HCT116 (cell line): ENCODE data around the gene ATP13A2. TPM values are rescaled to one million over a fixed set of nuclear protein-coding genes. Genes with fewer than 3 reads are reported as not detected.

Experiments
- ATAC-seq: fragments of 200-7000 bp; cut with Tn5 transposase; 2 replicates; pipeline ENCODE4 v1.9.1; 2020; ENCODE audit warnings: mild to moderate bottlenecking, moderate library complexity
- BruUV-seq: library from RNA; stranded (reverse); fragments of 400-500 nt; replicated peaks from 2 replicates; lab custom pipeline; 2021; lab: Mats Ljungman, UMichigan
- CTCF ChIA-PET: fragments of 300-600 bp; sonication (Branson Sonifier 250); formaldehyde crosslinking; loops from one replicate; lab custom pipeline; 2021; ENCODE audit warnings: antibody characterized with exemption; lab: Charles Lee
- POLR2A ChIA-PET: fragments of 300-600, 350-600 bp; sonication (Branson Sonifier 250); formaldehyde crosslinking; loops from one replicate; lab custom pipeline; 2021; ENCODE audit warnings: antibody characterized with exemption; lab: Charles Lee
- RAD21 ChIA-PET, 2 experiments: fragments of 300-600 bp; sonication (Branson Sonifier 250); formaldehyde crosslinking; loops; one replicate each; lab custom pipeline; 2023; ENCODE audit warnings: low total read pairs in 2 of 2; ENCODE audit not compliant: uncharacterized antibody in 2 of 2, unreplicated experiment in 2 of 2, low non-redundant PET in 1 of 2; lab: Charles Lee
- DNase-seq: peaks from one replicate; pipeline ENCODE4 v3.0.0-alpha.2; 2010; ENCODE audit warnings: low read depth, low spot score
- H2AFZ ChIP-seq: fragments of 200-600 bp; shearing (Covaris generic), sonication (generic); 2 replicates; pipeline ENCODE4 v1.6.1; 2017; ENCODE audit warnings: low read depth, mixed run types, mixed read lengths, antibody characterized with exemption, low read length; ENCODE audit not compliant: poor library complexity, severe bottlenecking
- H3K27ac ChIP-seq: 2 replicates; pipeline ENCODE4 v1.5.1; 2012; ENCODE audit warnings: low read depth, low read length
- H3K27me3 ChIP-seq: fragments of 200-600 bp; sonication (generic); 2 replicates; pipeline ENCODE4 v1.6.1; 2016; ENCODE audit warnings: mixed run types, low read length, mixed read lengths; ENCODE audit not compliant: insufficient read depth
- H3K36me3 ChIP-seq, 2 experiments: fragments of 200-500 bp in 1 of 2; fragments of 200-600 bp in 1 of 2; sonication (Bioruptor generic) in 1 of 2; sonication (generic) in 1 of 2; 2 replicates each; pipeline versions ENCODE4 v1.5.1 to v1.6.1; 2014 to 2016; ENCODE audit warnings: low read length in 2 of 2, inconsistent platforms in 1 of 2, mixed read lengths in 1 of 2, mixed run types in 1 of 2; ENCODE audit not compliant: insufficient read depth in 2 of 2, control insufficient read depth in 1 of 2
- H3K4me1 ChIP-seq, 2 experiments: fragments of 200-600 bp in 1 of 2; sonication (generic) in 1 of 2; 2 replicates each; pipeline versions ENCODE4 v1.5.1 to v1.6.1; 2012 to 2017; ENCODE audit warnings: low read length in 2 of 2, inconsistent platforms in 1 of 2, mild to moderate bottlenecking in 1 of 2, mixed read lengths in 1 of 2, mixed run types in 1 of 2, moderate library complexity in 1 of 2; ENCODE audit not compliant: insufficient read depth in 2 of 2, control insufficient read depth in 1 of 2
- H3K4me2 ChIP-seq: fragments of 200-600 bp; sonication (generic); 2 replicates; pipeline ENCODE4 v1.6.1; 2017; ENCODE audit warnings: mixed run types, low read length, mixed read lengths
- H3K4me3 ChIP-seq, 2 experiments: fragments of 200-600 bp in 1 of 2; sonication (generic) in 1 of 2; replicated peaks in 1 of 2; 2 replicates each; pipeline ENCODE4 v1.5.1; 2011 to 2016; ENCODE audit warnings: low read length in 2 of 2, control low read depth in 1 of 2, low read depth in 1 of 2, mild to moderate bottlenecking in 1 of 2, mixed read lengths in 1 of 2, mixed run types in 1 of 2
- H3K79me2 ChIP-seq: fragments of 200-600 bp; sonication (generic); 2 replicates; pipeline ENCODE4 v1.6.1; 2017; ENCODE audit warnings: mild to moderate bottlenecking, mixed run types, low read length, moderate library complexity, mixed read lengths; ENCODE audit not compliant: insufficient read depth
- H3K9ac ChIP-seq: fragments of 200-600 bp; sonication (generic); 2 replicates; pipeline ENCODE4 v1.6.1; 2016; ENCODE audit warnings: low read length, mixed read lengths
- H3K9me2 ChIP-seq: fragments of 200-600 bp; sonication (generic), shearing (Covaris generic); 2 replicates; pipeline ENCODE4 v1.6.1; 2017; ENCODE audit warnings: mixed run types, mild to moderate bottlenecking, moderate library complexity; ENCODE audit not compliant: insufficient read depth
- H3K9me3 ChIP-seq, 2 experiments: fragments of 200-500 bp in 1 of 2; fragments of 200-600 bp in 1 of 2; sonication (Bioruptor generic) in 1 of 2; sonication (generic) in 1 of 2; 2 replicates each; pipeline ENCODE4 v1.6.1; 2014 to 2017; ENCODE audit warnings: low read length in 2 of 2, mixed read lengths in 2 of 2, inconsistent platforms in 1 of 2, low read depth in 1 of 2, mild to moderate bottlenecking in 1 of 2, mixed run types in 1 of 2, moderate library complexity in 1 of 2; ENCODE audit not compliant: control insufficient read depth in 1 of 2, insufficient read depth in 1 of 2
- H4K20me1 ChIP-seq: fragments of 200-600 bp; sonication (generic), shearing (Covaris generic); 2 replicates; pipeline ENCODE4 v1.6.1; 2017; ENCODE audit warnings: mixed run types, mild to moderate bottlenecking, moderate library complexity; ENCODE audit not compliant: insufficient read depth
- CBX3 ChIP-seq: IDR thresholded peaks from 2 replicates; pipeline ENCODE4 v1.6.1; 2012; ENCODE audit warnings: low read depth
- CEBPB ChIP-seq: IDR thresholded peaks from 2 replicates; pipeline ENCODE4 v1.6.1; 2012; ENCODE audit warnings: low read depth
- EZH2 ChIP-seq: fragments of 200-600 bp; sonication (generic); IDR thresholded peaks from 2 replicates; pipeline ENCODE4 v1.6.1; 2017; ENCODE audit warnings: antibody characterized with exemption, mixed run types
- REST ChIP-seq: IDR thresholded peaks from 2 replicates; pipeline ENCODE4 v1.6.1; 2012; ENCODE audit warnings: low read depth
- SIN3A ChIP-seq: IDR thresholded peaks from 2 replicates; pipeline ENCODE4 v1.6.1; 2012; ENCODE audit warnings: low read depth
- ZBTB33 ChIP-seq: IDR thresholded peaks from 2 replicates; pipeline ENCODE4 v1.6.1; 2011; ENCODE audit warnings: mild to moderate bottlenecking, low read length, moderate library complexity; ENCODE audit not compliant: insufficient replicate concordance; ENCODE audit errors: extremely low read depth
- intact Hi-C: fragments of 100-400 bp; cut with micrococcal nuclease; formaldehyde crosslinking; loops from 2 replicates; pipeline ENCODE4 v1.10.0; 2022
- total RNA-seq: library from RNA; stranded (reverse); gene quantifications from one replicate; pipeline ENCODE4 v1.2.1, GENCODE V29; 2021; ENCODE audit not compliant: unreplicated experiment

Gene ATP13A2
- total RNA-seq, 1 experiment from 2014 or later = 60.5 TPM

GRCh38 chr1:17060306-17060749 lies 48.6 kb upstream of the ATP13A2 start:
- no peak for ATAC-seq

More at GRCh38 chr1:17060306-17060749, 48.6 kb upstream of the ATP13A2 start:
- Histone ChIP-seq H3K9me2 (no peaks in the 10 kb centered on the region), H2AFZ (no peak overlapping the region), H3K4me1 (peaks cover 0 to 16% of the 10 kb centered on the region in 2 experiments; a peak in 2 of 4 replicates), H3K9ac (no peak overlapping the region), H3K79me2 (no peaks in the 10 kb centered on the region), H3K9me3 (no peaks in the 10 kb centered on the region), H3K4me3 (no peak overlapping the region), H3K27ac (no peak overlapping the region), H3K36me3 (no peaks in the 10 kb centered on the region), H3K4me2 (no peak overlapping the region), H4K20me1 (no peaks in the 10 kb centered on the region), H3K27me3 (no peaks in the 10 kb centered on the region)
- TF ChIP-seq REST (no peak), EZH2 (no peak), SIN3A (no peak), CBX3 (no peak), CEBPB (no peak), ZBTB33 (no peak)
- ChIA-PET CTCF (interaction anchor here (0.5 to 1.4 kb wide), 4 partner anchors 166 to 345 kb away, joined by 3 to 8 read pairs (median 4); no protein-coding TSS in a partner anchor), POLR2A (no interaction called here), RAD21 (no interaction called here)
- intact Hi-C loops = loop anchor here (5.0 kb wide), 1 partner anchor 212 kb away; no protein-coding TSS in a partner anchor
- no TSS peak for BruUV-seq
- DNase-seq = no peak
